Panc1 (cell line): ENCODE measurements around the gene DUSP11. TPM values are rescaled to one million over a fixed set of nuclear protein-coding genes. Genes with fewer than 3 reads are reported as not detected.

Source experiments
- ATAC-seq: fragments of 200-7000 bp; cut with Tn5 transposase; 2 replicates; pipeline ENCODE4 v1.9.1; 2020; ENCODE audit warnings: mild to moderate bottlenecking, moderate library complexity
- BruUV-seq: library from RNA; stranded (reverse); fragments of 400-500 nt; replicated peaks from 2 replicates; lab custom pipeline; 2021; lab: Mats Ljungman, UMichigan
- CTCF ChIA-PET: fragments of 300-600 bp; sonication (Branson Sonifier 250); formaldehyde crosslinking; loops from one replicate; lab custom pipeline; 2022; ENCODE audit warnings: antibody characterized with exemption; lab: Charles Lee
- POLR2A ChIA-PET: fragments of 300-600 bp; sonication (Branson Sonifier 250); formaldehyde crosslinking; loops from one replicate; lab custom pipeline; 2022; ENCODE audit warnings: antibody characterized with exemption; lab: Charles Lee
- DNase-seq: peaks from one replicate; pipeline ENCODE4 v3.0.0-alpha.2; 2010; ENCODE audit warnings: low read depth, low spot score
- H3K27ac ChIP-seq: 2 replicates; pipeline ENCODE4 v1.5.1; 2011; ENCODE audit warnings: mild to moderate bottlenecking, low read length, inconsistent platforms
- H3K27me3 ChIP-seq: fragments of 200-500 bp; sonication (Bioruptor generic); 2 replicates; pipeline ENCODE4 v1.6.0; 2014; ENCODE audit warnings: low read length, inconsistent platforms; ENCODE audit not compliant: control insufficient read depth, insufficient read depth
- H3K36me3 ChIP-seq: fragments of 200-500 bp; sonication (Bioruptor generic); 2 replicates; pipeline ENCODE4 v1.5.1; 2014; ENCODE audit warnings: inconsistent platforms, mild to moderate bottlenecking, low read length, moderate library complexity; ENCODE audit not compliant: control insufficient read depth, insufficient read depth
- H3K4me1 ChIP-seq: 2 replicates; pipeline ENCODE4 v1.5.1; 2011; ENCODE audit warnings: inconsistent platforms, mild to moderate bottlenecking, low read length, moderate library complexity; ENCODE audit not compliant: control insufficient read depth, insufficient read depth
- H3K4me3 ChIP-seq, 2 experiments: 2 replicates each; pipeline ENCODE4 v1.5.1; 2011 to 2012; ENCODE audit warnings: low read depth in 2 of 2, low read length in 2 of 2, mild to moderate bottlenecking in 2 of 2, inconsistent platforms in 1 of 2, moderate library complexity in 1 of 2
- H3K9me3 ChIP-seq: fragments of 200-500 bp; sonication (Bioruptor generic); 2 replicates; pipeline ENCODE4 v1.5.1; 2014; ENCODE audit warnings: low read depth, mild to moderate bottlenecking, inconsistent platforms, low read length, moderate library complexity; ENCODE audit not compliant: control insufficient read depth, insufficient read depth
- POLR2AphosphoS5 ChIP-seq: IDR thresholded peaks from 2 replicates; pipeline ENCODE4 v1.6.1; 2012; ENCODE audit warnings: mild to moderate bottlenecking, low read depth, low read length, moderate library complexity
- SIN3A ChIP-seq: IDR thresholded peaks from 2 replicates; pipeline ENCODE4 v1.6.1; 2012; ENCODE audit warnings: low read depth, mild to moderate bottlenecking, low read length, moderate library complexity, borderline replicate concordance; ENCODE audit not compliant: insufficient read depth
- TCF7L2 ChIP-seq: IDR thresholded peaks from 2 replicates; pipeline ENCODE4 v1.6.1; 2011; ENCODE audit warnings: mild to moderate bottlenecking, low read depth, low read length, inconsistent platforms
- in situ Hi-C: cut with HindIII; loops from 2 replicates; pipeline ENCODE4 v1.10.0; 2016; ENCODE audit warnings: low sequenced_read_pairs, low pct_unique_long_range_greater_than_20kb
- intact Hi-C: fragments of 100-400 bp; cut with micrococcal nuclease; formaldehyde crosslinking; loops from one replicate; pipeline ENCODE4 v1.10.0; 2022; ENCODE audit not compliant: unreplicated experiment
- total RNA-seq: library from RNA; stranded (reverse); gene quantifications from one replicate; pipeline ENCODE4 v1.2.1, GENCODE V29; 2021; ENCODE audit not compliant: unreplicated experiment
- TF ChIP-seq, protein P1 (sequence below), 2 experiments: IDR thresholded peaks; 2 replicates each; pipeline ENCODE4 v1.6.1; 2011 to 2012; ENCODE audit warnings: low read depth in 2 of 2, control low read depth in 1 of 2, low read length in 1 of 2, mild to moderate bottlenecking in 1 of 2, moderate library complexity in 1 of 2; ENCODE audit not compliant: insufficient read depth in 1 of 2
- TF ChIP-seq, protein P2 (sequence below): fragments of 450-650 bp; IDR thresholded peaks from 2 replicates; pipeline ENCODE4 v1.5.1; 2017; ENCODE audit warnings: mild to moderate bottlenecking

The DUSP11 gene
- total RNA-seq, 1 experiment from 2014 or later = 16.9 TPM

DNA sequence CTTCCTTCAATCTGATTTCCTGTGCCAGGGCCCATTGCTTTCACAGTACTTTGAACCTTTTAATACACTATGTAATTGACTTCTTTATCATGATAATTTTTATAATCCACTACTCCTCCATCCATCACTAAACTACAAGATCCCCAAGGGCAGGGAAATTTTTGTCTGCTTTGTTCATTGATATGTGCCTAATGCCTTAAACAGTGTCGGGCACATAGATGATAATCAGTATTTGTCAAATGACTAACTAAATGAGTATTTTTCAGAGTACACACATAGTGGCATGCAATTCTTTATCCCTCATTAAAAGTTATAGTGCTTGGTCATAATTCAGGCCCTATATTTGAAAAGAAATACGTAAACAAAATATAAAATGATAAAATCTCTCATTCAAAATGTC is 43.5 kb upstream of the DUSP11 start:
- Histone ChIP-seq H3K9me3 (no peaks in the 10 kb centered on the region), H3K27me3 (no peaks in the 10 kb centered on the region), H3K4me1 (peaks cover 5% of the 10 kb centered on the region; the same call in 1 of the 2 replicates), H3K4me3 (no peak overlapping the region), H3K36me3 (no peaks in the 10 kb centered on the region), H3K27ac (no peak overlapping the region)
- DNase-seq (no peak), ATAC-seq (peak; percentile 72)
- no TSS peak for BruUV-seq
- intact Hi-C loops = no loop called here
- TF ChIP-seq SIN3A (no peak), POLR2AphosphoS5 (no peak), TCF7L2 (no peak)
- TF ChIP-seq, protein P1, sequence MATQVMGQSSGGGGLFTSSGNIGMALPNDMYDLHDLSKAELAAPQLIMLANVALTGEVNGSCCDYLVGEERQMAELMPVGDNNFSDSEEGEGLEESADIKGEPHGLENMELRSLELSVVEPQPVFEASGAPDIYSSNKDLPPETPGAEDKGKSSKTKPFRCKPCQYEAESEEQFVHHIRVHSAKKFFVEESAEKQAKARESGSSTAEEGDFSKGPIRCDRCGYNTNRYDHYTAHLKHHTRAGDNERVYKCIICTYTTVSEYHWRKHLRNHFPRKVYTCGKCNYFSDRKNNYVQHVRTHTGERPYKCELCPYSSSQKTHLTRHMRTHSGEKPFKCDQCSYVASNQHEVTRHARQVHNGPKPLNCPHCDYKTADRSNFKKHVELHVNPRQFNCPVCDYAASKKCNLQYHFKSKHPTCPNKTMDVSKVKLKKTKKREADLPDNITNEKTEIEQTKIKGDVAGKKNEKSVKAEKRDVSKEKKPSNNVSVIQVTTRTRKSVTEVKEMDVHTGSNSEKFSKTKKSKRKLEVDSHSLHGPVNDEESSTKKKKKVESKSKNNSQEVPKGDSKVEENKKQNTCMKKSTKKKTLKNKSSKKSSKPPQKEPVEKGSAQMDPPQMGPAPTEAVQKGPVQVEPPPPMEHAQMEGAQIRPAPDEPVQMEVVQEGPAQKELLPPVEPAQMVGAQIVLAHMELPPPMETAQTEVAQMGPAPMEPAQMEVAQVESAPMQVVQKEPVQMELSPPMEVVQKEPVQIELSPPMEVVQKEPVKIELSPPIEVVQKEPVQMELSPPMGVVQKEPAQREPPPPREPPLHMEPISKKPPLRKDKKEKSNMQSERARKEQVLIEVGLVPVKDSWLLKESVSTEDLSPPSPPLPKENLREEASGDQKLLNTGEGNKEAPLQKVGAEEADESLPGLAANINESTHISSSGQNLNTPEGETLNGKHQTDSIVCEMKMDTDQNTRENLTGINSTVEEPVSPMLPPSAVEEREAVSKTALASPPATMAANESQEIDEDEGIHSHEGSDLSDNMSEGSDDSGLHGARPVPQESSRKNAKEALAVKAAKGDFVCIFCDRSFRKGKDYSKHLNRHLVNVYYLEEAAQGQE (IDR thresholded peaks at IDR 0.05; ENCODE audit: insufficient read depth in 1 of 2, low read depth in 2 of 2, low read length in 1 of 2) = no peak
- TF ChIP-seq, protein P2, sequence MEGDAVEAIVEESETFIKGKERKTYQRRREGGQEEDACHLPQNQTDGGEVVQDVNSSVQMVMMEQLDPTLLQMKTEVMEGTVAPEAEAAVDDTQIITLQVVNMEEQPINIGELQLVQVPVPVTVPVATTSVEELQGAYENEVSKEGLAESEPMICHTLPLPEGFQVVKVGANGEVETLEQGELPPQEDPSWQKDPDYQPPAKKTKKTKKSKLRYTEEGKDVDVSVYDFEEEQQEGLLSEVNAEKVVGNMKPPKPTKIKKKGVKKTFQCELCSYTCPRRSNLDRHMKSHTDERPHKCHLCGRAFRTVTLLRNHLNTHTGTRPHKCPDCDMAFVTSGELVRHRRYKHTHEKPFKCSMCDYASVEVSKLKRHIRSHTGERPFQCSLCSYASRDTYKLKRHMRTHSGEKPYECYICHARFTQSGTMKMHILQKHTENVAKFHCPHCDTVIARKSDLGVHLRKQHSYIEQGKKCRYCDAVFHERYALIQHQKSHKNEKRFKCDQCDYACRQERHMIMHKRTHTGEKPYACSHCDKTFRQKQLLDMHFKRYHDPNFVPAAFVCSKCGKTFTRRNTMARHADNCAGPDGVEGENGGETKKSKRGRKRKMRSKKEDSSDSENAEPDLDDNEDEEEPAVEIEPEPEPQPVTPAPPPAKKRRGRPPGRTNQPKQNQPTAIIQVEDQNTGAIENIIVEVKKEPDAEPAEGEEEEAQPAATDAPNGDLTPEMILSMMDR = no peak
- POLR2A ChIA-PET = no interaction called here
- CTCF ChIA-PET = interaction anchor here (1.4 kb wide), 1 partner anchor 511 kb away, joined by 4 read pairs; no protein-coding TSS in a partner anchor
- in situ Hi-C loops = no loop called here

DNA sequence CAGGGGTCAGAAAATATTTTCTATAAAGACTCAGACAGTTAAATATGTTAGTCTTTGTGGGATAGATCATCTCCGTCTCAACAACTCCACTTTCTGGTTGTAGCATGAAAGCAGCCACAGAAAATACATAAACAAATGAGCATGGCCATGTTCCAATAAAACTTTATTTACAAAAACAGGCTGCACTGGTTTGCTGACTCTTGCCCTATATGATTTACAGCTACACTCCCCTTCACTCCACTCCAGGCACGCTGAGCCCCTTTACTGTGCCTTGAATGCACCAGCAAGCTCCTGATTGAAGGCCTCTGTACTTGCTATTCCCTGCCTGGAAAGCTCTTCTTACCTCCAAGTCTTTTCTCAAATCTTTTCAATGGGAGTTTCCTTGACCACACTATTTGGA is 43.1 kb upstream of the DUSP11 start:
- CTCF ChIA-PET = no interaction called here
- in situ Hi-C loops (no loop called here), intact Hi-C loops (no loop called here)
- Histone ChIP-seq H3K4me1 (peaks cover under 1% of the 10 kb centered on the region; the same call in 1 of the 2 replicates), H3K4me3 (no peak overlapping the region), H3K9me3 (no peaks in the 10 kb centered on the region), H3K27ac (no peak overlapping the region), H3K27me3 (no peaks in the 10 kb centered on the region), H3K36me3 (no peaks in the 10 kb centered on the region)
- DNase-seq = no peak
- POLR2A ChIA-PET = no interaction called here
- TF ChIP-seq, protein P2 = no peak
- TF ChIP-seq, protein P1 (IDR thresholded peaks at IDR 0.05; ENCODE audit: insufficient read depth in 1 of 2, low read depth in 2 of 2, low read length in 1 of 2) = no peak
- no peak for TF ChIP-seq SIN3A
- no peak for TF ChIP-seq POLR2AphosphoS5
- no peak for TF ChIP-seq TCF7L2
- peak; percentile 35 for ATAC-seq
- BruUV-seq = no TSS peak
